ENCODE measurements around the gene ASIC4.

Gene ASIC4

DNA sequence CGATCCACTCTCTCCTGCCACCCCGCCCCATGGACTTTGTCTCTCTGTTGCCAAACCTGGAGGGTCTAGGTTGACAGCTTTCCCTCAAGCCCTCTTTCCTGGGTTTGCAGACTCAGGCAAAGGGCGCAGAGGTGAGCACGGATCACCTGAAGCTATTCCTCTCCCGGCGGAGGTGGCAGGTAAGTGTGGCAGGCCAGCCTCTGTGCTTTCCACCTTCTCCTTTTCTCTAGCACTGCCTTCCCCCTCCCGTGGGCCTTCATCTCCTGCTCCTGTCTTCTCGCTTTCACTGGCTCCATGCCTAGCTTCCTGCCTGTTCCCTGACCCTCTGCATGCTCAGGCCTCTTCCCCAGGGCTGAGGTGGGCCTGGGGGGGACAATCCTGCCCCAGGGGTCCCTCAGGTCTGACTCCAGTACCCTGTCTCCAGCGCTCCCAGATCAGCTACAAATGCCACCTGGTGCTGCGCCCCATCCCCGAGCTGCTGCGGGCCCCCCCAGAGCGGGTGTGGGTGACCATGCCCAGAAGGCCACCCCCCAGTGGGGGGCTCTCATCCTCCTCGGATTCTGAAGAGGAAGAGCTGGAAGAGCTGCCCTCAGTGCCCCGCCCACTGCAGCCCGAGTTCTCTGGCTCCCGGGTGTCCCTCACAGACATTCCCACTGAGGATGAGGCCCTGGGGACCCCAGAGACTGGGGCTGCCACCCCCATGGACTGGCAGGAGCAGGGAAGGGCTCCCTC, 31.4 kb upstream of the ASIC4 start:
- DNase-seq: no peak

DNA sequence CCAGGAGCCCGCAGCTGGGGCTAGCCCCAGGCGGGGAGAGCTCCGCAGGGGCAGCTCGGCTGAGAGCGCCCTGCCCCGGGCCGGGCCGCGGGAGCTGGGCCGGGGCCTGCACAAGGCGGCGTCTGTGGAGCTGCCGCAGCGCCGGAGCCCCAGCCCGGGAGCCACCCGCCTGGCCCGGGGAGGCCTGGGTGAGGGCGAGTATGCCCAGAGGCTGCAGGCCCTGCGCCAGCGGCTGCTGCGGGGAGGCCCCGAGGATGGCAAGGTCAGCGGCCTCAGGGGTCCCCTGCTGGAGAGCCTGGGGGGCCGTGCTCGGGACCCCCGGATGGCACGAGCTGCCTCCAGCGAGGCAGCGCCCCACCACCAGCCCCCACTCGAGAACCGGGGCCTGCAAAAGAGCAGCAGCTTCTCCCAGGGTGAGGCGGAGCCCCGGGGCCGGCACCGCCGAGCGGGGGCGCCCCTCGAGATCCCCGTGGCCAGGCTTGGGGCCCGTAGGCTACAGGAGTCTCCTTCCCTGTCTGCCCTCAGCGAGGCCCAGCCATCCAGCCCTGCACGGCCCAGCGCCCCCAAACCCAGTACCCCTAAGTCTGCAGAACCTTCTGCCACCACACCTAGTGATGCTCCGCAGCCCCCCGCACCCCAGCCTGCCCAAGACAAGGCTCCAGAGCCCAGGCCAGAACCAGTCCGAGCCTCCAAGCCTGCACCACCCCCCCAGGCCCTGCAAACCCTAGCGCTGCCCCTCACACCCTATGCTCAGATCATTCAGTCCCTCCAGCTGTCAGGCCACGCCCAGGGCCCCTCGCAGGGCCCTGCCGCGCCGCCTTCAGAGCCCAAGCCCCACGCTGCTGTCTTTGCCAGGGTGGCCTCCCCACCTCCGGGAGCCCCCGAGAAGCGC, 30.6 kb upstream of the ASIC4 start:
- DNase-seq: no peak

DNA sequence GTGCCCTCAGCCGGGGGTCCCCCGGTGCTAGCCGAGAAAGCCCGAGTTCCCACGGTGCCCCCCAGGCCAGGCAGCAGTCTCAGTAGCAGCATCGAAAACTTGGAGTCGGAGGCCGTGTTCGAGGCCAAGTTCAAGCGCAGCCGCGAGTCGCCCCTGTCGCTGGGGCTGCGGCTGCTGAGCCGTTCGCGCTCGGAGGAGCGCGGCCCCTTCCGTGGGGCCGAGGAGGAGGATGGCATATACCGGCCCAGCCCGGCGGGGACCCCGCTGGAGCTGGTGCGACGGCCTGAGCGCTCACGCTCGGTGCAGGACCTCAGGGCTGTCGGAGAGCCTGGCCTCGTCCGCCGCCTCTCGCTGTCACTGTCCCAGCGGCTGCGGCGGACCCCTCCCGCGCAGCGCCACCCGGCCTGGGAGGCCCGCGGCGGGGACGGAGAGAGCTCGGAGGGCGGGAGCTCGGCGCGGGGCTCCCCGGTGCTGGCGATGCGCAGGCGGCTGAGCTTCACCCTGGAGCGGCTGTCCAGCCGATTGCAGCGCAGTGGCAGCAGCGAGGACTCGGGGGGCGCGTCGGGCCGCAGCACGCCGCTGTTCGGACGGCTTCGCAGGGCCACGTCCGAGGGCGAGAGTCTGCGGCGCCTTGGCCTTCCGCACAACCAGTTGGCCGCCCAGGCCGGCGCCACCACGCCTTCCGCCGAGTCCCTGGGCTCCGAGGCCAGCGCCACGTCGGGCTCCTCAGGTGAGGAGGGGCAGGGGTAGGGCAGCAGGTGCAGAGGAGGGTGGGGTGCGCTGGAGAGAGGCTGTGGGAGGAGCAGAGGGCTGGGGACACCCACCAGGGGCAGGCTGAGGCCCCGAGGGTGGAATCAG, 29.7 kb upstream of the ASIC4 start:
- no peak for DNase-seq

DNA sequence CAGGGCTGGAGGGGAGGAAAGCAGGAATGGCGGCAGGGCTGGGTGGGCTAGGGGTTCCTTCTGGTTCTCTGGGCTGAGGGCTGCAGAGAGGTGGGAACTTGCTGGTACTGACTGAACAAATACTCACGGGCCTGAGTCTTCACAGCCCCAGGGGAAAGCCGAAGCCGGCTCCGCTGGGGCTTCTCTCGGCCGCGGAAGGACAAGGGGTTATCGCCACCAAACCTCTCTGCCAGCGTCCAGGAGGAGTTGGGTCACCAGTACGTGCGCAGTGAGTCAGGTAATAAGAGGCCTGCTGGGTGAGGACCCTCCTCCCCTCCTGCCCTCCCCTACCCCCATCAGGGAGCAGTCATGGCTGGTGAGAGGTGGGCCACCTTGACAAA, 29.1 kb upstream of the ASIC4 start:
- no peak for DNase-seq

DNA sequence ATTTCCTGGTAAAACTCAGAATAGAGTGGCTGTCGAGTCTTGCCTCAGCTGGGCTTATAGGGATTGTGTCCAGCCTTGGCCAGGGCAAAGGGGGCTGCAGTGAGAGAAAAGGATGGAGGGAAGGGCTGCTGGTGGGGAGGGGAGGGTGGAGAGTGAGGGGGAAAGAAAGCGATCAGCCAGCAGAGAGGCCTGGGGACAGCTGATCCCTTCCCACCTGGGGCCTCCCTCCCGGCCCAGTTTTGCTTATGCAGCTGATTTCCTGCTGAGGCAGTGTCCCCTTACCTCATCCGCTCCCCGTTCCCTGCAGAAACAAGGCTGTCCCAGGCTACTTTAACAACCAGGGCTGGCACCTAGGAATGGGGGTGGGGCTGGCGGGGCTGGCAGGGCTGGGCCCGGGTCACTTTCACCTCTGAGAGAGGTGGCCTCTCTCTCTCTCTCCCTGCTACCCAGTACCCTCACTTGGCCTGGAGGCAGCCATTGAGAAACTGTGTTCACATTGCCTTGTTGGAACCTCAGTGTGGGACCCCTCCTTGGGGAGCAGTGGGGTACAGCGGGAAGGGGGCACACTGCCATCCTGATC, 27.8 kb upstream of the ASIC4 start:
- DNase-seq: no peak

DNA sequence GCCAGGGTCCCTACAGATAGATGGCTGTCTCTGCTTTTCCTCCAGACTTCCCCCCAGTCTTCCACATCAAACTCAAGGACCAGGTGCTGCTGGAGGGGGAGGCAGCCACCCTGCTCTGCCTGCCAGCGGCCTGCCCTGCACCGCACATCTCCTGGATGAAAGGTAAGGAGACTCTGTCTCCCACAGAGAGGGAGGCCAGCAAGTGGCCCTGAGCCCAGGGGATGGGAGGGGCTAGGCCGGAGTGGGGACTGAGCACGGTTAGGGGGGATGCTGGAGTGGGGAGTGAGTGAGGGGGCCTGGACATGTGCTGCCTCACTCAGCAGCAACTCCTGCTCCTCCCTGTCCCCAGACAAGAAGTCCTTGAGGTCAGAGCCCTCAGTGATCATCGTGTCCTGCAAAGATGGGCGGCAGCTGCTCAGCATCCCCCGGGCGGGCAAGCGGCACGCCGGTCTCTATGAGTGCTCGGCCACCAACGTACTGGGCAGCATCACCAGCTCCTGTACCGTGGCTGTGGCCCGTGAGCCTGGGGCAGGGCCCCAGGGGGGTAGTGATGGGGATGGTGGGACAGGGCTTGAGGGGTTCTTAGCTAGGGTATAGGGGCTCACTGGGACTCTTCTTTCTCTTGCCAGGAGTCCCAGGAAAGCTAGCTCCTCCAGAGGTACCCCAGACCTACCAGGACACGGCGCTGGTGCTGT, 26.0 kb upstream of the ASIC4 start:
- no peak for DNase-seq

DNA sequence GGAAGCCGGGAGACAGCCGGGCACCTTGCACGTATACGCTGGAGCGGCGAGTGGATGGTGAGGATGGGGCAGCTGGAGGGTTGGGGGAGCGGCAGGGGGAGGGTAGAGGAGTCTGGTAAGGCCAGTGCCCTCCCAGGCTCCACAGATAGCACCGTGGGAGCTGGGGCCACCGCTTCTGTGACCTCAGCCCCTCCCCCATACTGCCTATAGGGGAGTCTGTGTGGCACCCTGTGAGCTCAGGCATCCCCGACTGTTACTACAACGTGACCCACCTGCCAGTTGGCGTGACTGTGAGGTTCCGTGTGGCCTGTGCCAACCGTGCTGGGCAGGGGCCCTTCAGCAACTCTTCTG, 25.5 kb upstream of the ASIC4 start:
- no peak for DNase-seq

DNA sequence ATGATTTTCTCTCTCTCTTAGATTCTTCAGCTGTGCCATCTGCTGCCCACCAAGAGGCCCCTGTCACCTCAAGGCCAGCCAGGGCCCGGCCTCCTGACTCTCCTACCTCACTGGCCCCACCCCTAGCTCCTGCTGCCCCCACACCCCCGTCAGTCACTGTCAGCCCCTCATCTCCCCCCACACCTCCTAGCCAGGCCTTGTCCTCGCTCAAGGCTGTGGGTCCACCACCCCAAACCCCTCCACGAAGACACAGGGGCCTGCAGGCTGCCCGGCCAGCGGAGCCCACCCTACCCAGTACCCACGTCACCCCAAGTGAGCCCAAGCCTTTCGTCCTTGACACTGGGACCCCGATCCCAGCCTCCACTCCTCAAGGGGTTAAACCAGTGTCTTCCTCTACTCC, 25.0 kb upstream of the ASIC4 start:
- no peak for DNase-seq

DNA sequence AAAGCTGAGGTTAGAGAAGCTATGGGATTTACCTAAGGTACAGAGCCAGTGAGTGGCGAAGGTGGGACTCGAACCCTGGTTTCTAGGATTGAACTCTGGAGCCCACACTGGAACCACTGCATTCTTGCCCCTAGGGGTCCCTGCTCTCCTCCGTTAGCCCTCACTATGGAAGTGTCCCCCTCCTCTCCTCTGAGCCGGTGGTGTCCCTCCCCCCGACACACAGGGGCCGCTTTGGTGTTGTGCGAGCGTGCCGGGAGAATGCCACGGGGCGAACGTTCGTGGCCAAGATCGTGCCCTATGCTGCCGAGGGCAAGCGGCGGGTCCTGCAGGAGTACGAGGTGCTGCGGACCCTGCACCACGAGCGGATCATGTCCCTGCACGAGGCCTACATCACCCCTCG, 24.1 kb upstream of the ASIC4 start:
- no peak for DNase-seq

DNA sequence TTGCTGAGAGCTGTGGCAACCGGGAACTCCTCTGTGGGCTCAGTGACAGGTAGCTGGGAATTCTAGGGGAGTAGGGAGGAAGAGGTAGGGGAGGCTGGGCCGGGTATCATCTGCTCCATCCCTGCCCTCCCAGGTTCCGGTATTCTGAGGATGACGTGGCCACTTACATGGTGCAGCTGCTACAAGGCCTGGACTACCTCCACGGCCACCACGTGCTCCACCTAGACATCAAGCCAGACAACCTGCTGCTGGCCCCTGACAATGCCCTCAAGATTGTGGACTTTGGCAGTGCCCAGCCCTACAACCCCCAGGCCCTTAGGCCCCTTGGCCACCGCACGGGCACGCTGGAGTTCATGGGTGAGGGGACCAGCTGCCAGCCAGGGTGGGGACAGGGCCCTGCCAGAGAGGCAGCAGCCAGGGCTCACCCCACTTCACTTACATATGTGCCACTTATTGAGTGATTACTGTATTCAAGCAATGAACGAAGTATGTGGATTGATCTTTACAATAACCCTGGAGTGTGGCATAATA, 23.6 kb upstream of the ASIC4 start:
- DNase-seq: no peak

DNA sequence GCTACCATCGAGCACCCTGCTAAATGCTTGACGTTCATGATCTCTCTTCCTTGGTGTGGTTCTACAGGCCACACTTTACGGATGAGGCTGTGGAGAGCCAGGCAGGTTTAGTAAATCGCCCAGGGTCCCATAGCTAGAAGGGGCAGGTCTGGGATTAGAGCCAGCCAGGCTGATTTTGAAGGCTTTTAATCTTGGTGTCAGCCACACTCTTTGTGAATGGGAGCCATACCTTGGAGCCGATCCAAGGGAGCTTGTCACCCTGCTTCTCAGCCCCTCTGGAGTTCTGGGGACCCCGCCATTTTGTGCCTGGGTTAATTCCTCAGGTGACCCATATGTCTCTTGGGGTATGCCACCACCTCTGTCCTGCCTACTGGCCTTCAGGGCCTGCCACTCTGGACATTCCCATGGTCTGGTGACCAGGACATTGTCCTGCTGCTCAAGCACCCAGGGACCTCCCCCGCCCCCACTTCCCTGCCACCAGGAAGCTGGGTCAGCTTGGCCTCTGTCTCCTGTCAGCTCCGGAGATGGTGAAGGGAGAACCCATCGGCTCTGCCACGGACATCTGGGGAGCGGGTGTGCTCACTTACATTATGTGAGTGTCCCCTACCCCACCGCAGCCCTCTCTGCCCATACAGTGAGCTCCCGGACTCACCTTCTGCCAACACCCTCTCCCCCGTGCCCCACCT, 22.9 kb upstream of the ASIC4 start:
- no peak for DNase-seq

DNA sequence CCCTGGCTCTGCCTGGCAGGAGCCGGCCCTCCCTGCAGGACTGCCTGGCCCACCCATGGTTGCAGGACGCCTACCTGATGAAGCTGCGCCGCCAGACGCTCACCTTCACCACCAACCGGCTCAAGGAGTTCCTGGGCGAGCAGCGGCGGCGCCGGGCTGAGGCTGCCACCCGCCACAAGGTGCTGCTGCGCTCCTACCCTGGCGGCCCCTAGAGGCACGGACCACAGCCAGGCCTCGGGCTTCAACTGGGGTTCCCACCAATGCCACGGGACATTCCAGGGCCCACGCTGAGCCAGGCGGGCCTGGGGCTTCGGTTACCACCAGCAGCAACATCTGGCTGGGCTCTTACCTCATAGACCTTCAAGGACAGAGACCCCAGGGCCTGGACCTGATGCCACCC, 21.7 kb upstream of the ASIC4 start:
- DNase-seq: no peak

DNA sequence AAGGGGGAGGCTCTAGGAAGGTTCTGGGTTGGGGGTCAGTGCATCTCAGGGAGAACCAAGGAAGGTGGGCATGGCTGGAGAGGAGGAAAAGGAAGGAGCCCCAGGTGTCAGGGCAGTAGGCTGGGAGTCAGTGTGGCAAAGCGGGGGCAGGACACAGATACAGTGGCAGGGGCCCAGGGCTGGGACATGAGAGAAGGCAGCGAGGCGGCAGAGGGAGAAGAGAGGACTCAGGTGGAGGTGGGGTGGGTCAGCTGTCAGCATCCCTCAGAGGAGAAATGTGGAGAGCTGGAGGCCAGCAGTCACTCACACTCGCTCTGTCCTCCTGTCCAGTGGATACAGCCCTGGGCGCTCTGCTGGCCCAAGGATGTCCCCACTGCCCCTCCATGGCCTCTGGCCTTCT, 21.2 kb upstream of the ASIC4 start:
- no peak for DNase-seq

DNA sequence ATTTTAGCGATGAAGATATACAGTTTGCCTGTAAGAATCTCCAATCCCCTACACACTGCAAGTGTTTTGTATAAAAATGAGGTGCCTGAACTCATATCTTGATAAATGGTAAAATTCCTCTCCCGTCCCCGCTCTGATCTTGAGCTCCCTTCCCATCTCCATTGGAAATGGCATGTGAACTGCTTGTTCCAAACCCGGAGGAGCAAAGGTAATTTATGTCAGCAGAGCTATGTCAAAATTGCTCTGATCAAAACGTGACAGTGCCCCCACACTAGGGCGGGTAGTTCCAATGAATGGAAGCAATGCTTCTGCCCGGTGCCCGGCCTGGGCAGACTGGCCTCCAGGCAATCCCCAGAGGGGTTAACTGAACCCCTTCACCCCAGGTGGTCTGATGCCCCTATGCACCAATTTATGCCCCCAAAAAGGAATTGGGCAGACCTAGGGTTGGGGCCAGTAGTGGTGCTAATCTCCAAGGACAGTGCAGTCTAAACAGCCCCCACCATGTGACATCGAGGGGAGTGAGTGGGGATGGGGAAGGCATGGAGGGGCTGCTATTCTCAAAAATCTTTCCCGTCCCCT, 19.2 kb upstream of the ASIC4 start:
- DNase-seq: no peak

DNA sequence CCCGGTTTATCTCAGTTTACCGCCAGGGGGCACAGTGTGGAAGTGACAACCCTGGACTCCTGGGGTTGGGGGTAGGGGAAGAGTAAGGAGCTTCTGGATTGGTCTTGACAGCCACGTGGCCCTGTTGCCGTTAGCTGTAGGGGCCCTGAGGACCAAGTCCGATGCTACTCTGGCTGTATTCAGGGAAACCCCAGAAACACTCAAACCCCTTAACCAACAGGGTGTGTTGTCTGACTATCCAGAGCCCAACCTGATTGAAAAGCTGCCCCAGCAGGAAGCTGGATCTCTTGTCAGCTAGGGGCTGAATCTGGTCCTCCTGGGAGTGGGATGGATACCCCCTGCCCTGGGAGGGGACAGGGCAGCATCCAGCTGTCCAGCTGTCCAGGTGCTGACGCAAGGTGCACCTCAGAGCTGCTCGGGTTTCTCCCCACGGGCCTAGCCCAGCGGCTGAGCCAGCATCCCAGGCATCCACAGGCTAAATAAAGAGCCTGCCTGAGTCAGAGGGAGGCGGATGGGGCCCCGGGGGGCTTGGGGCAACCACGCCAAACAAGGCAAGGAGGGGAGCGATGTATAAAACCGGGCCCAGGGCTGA, 18.7 kb upstream of the ASIC4 start:
- DNase-seq: no peak

DNA sequence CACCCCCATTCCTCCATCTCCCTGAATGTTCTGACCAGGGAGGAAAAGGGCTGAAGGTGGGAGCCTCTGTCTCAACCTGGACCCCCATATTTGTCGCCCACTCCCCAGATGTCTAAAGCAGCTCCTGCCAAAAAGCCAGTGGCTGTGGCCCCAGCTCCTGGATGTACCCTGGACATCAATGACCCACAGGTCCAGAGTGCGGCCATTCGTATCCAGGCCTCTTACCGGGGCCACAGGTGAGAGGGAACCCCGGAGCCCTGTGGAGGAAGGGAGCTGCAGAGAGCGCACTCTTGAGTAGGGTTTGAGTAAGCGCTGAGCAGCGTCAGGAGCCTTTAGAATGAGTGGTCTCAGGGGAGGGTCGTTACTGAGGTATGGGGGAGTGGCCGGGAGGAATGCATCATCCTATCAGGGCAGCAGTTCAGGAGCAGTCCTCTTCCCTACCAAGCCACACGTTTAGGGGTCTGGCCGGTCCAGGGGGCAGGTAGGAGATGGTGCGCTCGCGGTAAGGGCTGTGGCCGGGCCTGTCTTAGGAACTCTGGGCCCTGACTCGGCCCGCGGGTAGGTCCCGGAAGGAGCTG, 17.9 kb upstream of the ASIC4 start:
- no peak for DNase-seq

DNA sequence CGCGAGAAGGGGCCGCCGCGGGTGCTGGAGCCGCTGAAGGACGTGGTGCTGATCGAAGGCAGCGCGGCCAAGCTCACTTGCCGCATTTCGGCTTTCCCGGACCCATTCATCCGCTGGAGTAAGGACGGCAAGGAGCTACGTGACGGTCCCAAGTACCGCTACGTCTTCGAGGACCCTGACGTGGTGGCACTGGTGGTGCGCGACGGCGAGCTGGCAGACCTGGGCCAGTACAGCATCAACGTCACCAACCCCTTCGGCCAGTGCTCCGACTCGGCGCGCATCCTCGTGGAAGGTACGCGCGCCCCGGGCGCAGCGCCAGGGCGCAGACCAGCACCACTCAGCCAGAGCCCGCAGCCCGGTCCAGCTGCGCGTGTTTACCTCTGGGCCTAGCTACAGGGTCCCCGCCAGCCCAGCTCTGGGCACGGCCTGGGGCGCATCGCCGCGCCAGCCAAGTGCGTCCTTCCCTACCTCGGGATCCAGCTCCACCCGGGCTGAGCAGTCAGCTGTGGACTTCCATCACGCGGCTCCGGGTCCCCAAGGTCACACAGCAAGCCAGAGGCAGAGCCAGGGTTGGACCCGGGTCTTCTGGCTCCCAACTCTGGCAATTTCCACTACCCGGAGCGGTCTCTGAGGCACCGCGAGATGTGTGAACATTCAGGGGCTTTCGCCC, 17.3 kb upstream of the ASIC4 start:
- no peak for DNase-seq

DNA sequence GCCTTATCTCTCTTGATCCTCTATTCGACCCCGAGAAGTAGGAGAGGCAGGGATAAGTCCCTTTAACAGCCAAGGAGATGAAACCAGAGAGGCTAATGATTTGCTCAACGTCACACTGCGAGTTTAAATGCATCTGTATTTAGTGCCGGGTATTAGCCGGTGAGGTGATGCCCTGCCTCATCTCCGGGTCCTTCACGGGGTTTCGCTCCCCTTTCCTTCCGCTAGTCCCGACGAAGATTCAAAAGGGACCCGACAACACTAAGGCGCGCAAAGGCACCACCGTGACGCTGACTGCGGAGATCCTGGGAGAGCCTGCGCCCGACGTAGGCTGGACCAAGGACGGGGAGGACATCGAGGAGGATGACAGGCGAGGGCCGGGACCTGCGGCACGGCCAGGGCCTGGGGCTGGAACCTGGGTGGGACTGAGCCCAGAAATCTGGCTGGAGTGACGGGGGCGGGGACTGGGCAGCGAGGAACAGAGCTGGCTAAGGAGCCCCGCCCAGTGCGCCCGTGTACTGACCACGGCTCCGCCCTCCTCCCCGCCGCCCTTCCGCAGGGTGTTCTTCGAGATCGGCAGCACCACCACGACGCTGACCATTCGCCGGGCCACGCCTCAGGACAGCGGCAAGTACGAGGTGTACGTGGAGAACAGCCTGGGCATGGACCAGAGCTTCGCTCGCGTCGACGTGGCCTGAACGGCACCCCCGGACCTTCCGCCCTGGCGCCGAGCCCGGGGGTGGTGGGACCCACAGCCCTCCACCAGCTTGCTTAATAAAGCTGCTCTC, 16.6 kb upstream of the ASIC4 start:
- no peak for DNase-seq
